GM19043 (cell line): ENCODE measurements around the gene NT5C1A.

Experiments used
- ATAC-seq: cut with Tn5 transposase; IDR thresholded peaks from one replicate; pipeline ENCODE4 v1.9.1; 2021; ENCODE audit warnings: low read depth; ENCODE audit not compliant: unreplicated experiment

The NT5C1A gene

GRCh38 chr1:39642796-39643195 lies 29.1 kb downstream of the NT5C1A start:
- ATAC-seq, result no peak

GRCh38 chr1:39640861-39641260 lies 31.0 kb downstream of the NT5C1A start:
- no peak for ATAC-seq

GRCh38 chr1:39639305-39640130 lies 32.4 kb downstream of the NT5C1A start, which contains the start of gene HEYL:
HEYL (minus strand) TSS chr1:39639643; CDS start chr1:39639625, 18 bp downstream.
- no peak for ATAC-seq

GRCh38 chr1:39638965-39639304 lies 33.0 kb downstream of the NT5C1A start:
- no peak for ATAC-seq

GRCh38 chr1:39637361-39637760 lies 34.5 kb downstream of the NT5C1A start:
- no peak for ATAC-seq

- no peak for ATAC-seq
Measured at GRCh38 chr1:39635871-39636210, 36.1 kb downstream of the NT5C1A start.

GRCh38 chr1:39635205-39635870 lies 36.6 kb downstream of the NT5C1A start:
- no peak for ATAC-seq

- ATAC-seq, result no peak
Measured at GRCh38 chr1:39633422-39633821, 38.5 kb downstream of the NT5C1A start.

- ATAC-seq, result no peak
Measured at GRCh38 chr1:39632682-39633417, 39.1 kb downstream of the NT5C1A start.

- no peak for ATAC-seq
Measured at GRCh38 chr1:39632323-39632681, 39.6 kb downstream of the NT5C1A start.

- no peak for ATAC-seq
Measured at GRCh38 chr1:39631361-39632322, 40.3 kb downstream of the NT5C1A start.

- ATAC-seq, result no peak
Measured at GRCh38 chr1:39628807-39629350, 43.0 kb downstream of the NT5C1A start.

- ATAC-seq, result no peak
Measured at GRCh38 chr1:39626646-39627045, 45.3 kb downstream of the NT5C1A start.

GRCh38 chr1:39625462-39626273 lies 46.2 kb downstream of the NT5C1A start:
- ATAC-seq, result no peak

GRCh38 chr1:39625009-39625408 lies 46.9 kb downstream of the NT5C1A start:
- ATAC-seq, result no peak

- no peak for ATAC-seq
Measured at GRCh38 chr1:39623053-39623452, 48.9 kb downstream of the NT5C1A start.

- ATAC-seq, result no peak
Measured at GRCh38 chr1:39622427-39622826, 49.5 kb downstream of the NT5C1A start.

- ATAC-seq, result no peak
Measured at GRCh38 chr1:39620659-39621165, 51.2 kb downstream of the NT5C1A start.

GRCh38 chr1:39617488-39618049 lies 54.3 kb downstream of the NT5C1A start:
- no peak for ATAC-seq
